ENCODE measurements around the gene CHML.

Gene CHML

GRCh38 chr1:241644259-241644658 is 4.1 kb upstream of the CHML start:
- no peak for DNase-seq

DNA sequence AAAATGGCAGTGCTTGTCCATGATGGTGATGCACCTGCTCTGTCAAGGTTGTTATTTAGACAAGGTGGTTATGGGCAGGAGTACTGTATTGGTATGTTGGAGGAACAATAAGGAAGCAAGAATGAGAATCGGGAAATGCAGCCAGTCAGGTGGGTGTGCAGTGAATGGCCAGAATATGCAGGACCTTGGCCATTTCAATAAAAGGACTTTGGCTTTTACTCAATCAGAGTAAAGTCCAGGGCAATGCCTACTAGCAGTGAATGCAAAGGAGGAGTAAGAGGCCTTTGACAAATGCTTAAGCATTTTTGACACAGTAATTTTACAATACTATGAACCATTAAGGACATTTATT is 2.4 kb upstream of the CHML start:
- DNase-seq, result no peak

GRCh38 chr1:241641773-241642592 is 1.8 kb upstream of the CHML start:
- DNase-seq, result no peak

DNA sequence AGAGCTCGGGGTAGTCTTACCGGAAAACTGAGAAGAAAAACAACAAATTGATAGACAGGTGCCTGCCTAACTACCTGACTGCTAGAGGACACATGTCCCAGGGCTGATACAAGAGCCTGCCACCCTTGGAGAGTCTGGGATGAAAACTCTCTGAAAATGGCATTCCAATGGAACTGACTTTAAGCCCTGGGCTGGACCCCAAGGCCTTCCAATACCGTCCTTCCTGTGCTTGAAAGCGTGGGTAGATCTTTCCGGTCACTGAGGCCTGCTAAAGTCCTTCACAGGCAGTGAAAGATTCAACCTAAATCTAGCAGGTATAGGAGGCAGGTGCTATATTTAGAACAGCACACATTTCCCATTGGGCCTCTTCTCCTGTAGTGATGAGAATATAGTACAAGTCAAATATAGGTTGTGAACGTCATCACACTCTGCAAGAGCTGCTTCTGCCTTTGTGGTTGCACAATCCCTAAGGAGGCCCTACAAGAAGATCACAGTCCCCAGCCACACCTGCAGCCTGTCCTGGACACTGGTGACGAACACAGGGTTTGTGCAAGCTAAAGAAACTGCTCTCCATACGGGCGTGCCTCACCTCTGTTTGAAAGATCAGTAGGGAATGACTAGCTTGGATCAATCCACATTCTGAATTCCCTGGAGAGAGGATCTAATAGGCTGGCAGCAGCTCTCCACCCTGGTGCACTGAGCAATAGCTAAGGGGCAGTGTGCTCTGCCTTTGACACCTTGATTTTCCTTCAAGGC is 876 bp upstream of the CHML start:
- DNase-seq, result no peak

DNA sequence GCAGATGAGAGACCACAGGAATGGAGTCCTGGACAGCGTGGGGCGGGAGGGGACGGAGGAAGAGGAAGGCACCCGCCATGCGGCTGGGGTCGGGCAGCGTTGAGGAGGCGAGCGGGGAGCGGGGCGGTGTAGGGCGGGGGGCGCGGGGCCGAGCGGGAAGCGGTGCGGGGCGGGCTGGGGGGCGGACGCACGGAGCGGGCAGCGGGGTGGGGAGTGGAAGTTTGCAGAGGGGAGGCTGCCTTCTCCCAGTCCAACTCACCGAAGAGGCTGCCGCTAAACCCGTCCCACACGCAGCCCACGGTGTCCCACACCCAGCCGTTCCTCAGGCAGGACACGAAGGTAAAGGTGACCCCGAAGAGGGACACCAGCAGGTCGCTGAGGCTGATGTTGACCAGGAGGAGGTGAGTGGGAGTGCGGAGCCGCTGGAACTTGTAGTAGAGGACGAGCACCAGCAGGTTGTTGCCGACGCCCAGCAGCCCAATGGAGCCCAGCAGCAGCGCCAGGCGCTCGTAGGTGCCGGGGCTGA is 483 bp downstream of the CHML start:
- no peak for DNase-seq

- no peak for DNase-seq
Observed at GRCh38 chr1:241638909-241639622, 1.1 kb downstream of the CHML start.

- no peak for DNase-seq
Observed at GRCh38 chr1:241638099-241638682, 2.0 kb downstream of the CHML start.

DNA sequence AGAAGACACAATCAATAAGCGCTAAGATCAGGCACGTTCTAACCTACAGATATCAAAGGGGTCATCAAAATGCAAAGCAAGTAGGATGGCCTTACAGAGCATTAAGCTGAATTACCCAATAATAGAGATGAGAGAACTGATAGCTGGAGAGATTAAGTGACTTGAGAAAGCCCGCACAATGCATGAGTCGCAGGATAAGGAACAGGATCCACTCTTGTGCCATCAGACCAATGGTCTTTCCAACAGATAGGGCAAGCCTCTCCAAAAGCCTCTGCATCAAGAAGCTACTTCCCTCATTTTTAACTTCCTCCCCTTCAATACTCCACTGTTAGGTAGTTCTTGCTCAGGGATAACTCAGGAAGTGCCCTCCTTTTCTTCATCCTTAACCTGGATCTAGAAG is 2.6 kb downstream of the CHML start:
- DNase-seq, result no peak

GRCh38 chr1:241637046-241637590 is 3.1 kb downstream of the CHML start:
- no peak for DNase-seq

DNA sequence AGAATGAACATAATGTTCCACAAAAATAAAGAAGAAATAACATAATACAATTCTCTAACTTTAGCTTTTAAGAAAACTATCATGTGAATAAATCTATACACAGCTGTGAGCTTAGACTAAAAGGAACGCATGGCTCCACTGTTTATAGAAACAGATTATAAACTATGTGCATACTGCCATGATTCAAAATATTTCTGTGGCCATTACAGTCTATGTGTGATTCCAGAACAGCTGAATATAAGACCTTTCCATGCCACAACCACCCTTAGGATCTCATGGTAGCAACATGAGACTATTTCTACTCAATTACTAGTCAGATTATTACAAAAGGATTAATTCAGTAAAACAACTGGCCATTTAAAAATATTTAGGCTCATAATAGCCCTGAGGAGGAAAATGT is 3.9 kb downstream of the CHML start:
- no peak for DNase-seq

- DNase-seq, result no peak
Observed at GRCh38 chr1:241635556-241636152, 4.5 kb downstream of the CHML start.

- DNase-seq, result no peak
Observed at GRCh38 chr1:241632987-241633386, 7.2 kb downstream of the CHML start.

- DNase-seq, result no peak
Observed at GRCh38 chr1:241631674-241632073, 8.5 kb downstream of the CHML start.

DNA sequence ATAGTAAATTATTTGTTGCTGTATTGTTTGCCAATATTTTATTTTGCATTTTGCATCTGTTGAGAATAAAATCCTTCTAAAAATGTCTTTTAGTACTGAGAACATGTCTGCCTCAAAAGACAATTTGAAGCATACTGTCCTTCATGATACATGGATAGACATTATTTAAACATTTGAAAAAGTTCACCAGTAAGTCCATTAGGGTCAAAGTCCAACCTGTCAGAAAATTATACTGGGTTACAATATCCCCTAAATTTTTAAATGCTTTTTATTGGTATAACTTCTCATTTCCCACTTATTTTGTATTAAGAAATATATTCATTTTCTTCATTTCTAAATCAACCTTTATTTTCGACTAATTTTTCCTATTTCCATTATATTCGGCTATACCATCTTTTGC is 9.3 kb downstream of the CHML start:
- no peak for DNase-seq

GRCh38 chr1:241630476-241630875 is 9.7 kb downstream of the CHML start:
- DNase-seq, result no peak

DNA sequence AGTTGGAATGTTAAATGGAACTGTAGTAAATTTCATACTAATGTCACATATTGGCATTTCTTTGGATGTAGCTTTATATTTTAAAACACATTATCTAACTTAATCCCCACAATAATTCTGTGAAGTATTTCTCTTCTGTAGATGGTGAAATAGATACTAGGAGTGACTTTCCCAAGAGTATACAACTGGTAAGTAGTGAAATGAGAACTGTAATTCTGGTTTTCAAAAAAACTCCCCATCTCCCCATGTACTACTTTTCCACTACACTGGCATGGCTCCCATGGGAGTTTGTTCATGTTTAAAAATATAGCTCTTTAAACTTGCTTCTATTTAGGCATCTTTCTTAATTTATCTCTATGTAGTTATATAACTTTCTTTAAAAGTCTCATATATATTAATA is 10.2 kb downstream of the CHML start:
- DNase-seq, result no peak

GRCh38 chr1:241627453-241628259 is 12.5 kb downstream of the CHML start:
- no peak for DNase-seq

DNA sequence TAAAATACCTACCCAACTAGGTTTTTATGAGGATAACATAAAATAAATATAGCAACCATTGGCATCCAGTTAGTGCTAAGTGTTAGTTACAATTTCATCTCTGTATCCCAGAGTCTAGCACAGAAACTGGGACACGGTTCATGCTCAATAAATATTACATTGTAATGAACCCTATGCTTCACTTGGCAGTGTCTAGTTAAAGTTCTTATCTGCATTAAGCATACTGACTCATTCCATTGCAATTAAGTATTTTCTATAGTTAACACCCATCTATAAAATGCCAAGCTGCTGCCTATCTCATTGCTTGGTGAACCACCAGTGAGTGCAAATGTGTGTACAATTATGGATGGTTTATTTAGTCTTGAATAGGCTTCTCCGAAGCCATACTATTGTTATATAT is 15.2 kb downstream of the CHML start:
- no peak for DNase-seq

- no peak for DNase-seq
Observed at GRCh38 chr1:241622669-241623068, 17.5 kb downstream of the CHML start.

DNA sequence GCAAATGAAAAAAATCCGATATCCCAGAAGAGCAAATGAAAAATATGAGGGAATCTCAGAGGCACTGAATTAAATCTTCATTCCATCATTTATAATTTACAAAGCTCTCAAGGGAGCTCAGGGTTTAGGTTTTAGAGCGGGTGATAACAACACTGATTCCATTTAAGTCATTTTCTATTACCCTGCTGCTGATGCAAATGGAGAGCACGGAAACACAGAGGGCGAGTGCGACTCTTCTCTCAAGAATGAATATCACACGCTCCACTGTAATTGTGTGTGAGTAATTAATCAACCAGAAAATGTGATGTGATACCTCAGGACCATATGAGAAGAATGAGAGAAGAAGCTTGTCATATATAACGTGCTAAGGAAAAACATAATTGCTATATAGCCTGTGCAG is 22.7 kb downstream of the CHML start:
- no peak for DNase-seq
